B cell (primary cell): ENCODE results near the gene LAMA2. TPM values are rescaled to one million over a fixed set of nuclear protein-coding genes. Genes with fewer than 3 reads are reported as not detected.

Experiments used
- ATAC-seq: fragments of 200-7000 bp; cut with Tn5 transposase; one replicate; pipeline ENCODE4 v1.10.0; 2021; ENCODE audit warnings: low read depth, mild to moderate bottlenecking, moderate number of reproducible peaks, moderate library complexity
- CTCF ChIA-PET: fragments of 350-600 bp; sonication (Branson Sonifier 250); formaldehyde crosslinking; loops from one replicate; lab custom pipeline; 2021; ENCODE audit warnings: antibody characterized with exemption, inconsistent platforms; lab: Charles Lee
- POLR2A ChIA-PET: fragments of 350-600 bp; sonication (Branson Sonifier 250); formaldehyde crosslinking; loops from one replicate; lab custom pipeline; 2021; ENCODE audit warnings: antibody characterized with exemption; lab: Charles Lee
- DNase-seq: peaks from one replicate; pipeline ENCODE4 v3.0.0; 2013
- H2AFZ ChIP-seq: 2 replicates; pipeline ENCODE4 v1.6.1; 2012; ENCODE audit warnings: mild to moderate bottlenecking, low read depth, low read length; ENCODE audit not compliant: insufficient read depth, poor library complexity, severe bottlenecking
- H3K27ac ChIP-seq, 2 donors: 1 replicate in 1 of 2; 2 replicates in 1 of 2; pipeline ENCODE4 v1.5.1; 2012 to 2013; ENCODE audit warnings: low read length in 2 of 2, mild to moderate bottlenecking in 2 of 2, moderate library complexity in 1 of 2
- H3K27me3 ChIP-seq, 4 experiments: fragments of 200-600 bp in 1 of 4; sonication (generic) in 1 of 4; replicated peaks in 1 of 4; 1 replicate in 2 of 4; 2 replicates in 2 of 4; pipeline versions ENCODE4 v1.6.1 to v1.7.0; 2013 to 2016; ENCODE audit warnings: low read length in 3 of 4, mild to moderate bottlenecking in 2 of 4, mixed read lengths in 1 of 4, moderate library complexity in 1 of 4; ENCODE audit not compliant: insufficient read depth in 4 of 4, control insufficient read depth in 3 of 4; ENCODE audit errors: control extremely low read depth in 1 of 4
- H3K36me3 ChIP-seq, 2 experiments: replicated peaks in 1 of 2; 1 replicate in 1 of 2; 2 replicates in 1 of 2; pipeline versions ENCODE4 v1.6.1 to v1.7.1; 2013; ENCODE audit warnings: low read length in 1 of 2; ENCODE audit not compliant: insufficient read depth in 2 of 2, control insufficient read depth in 1 of 2; ENCODE audit errors: control extremely low read depth in 1 of 2, extremely low read depth in 1 of 2
- H3K4me1 ChIP-seq, 2 donors: fragments of 200-600 bp in 1 of 2; sonication (generic) in 1 of 2; 1 replicate in 1 of 2; 2 replicates in 1 of 2; pipeline versions ENCODE4 v1.5.1 to v1.6.1; 2013 to 2017; ENCODE audit warnings: low read length in 2 of 2; ENCODE audit not compliant: control insufficient read depth in 2 of 2, insufficient read depth in 2 of 2
- H3K4me2 ChIP-seq: replicated peaks from 2 replicates; pipeline ENCODE3; 2012; ENCODE audit warnings: mild to moderate bottlenecking, low read depth, low read length; ENCODE audit not compliant: poor library complexity, severe bottlenecking
- H3K4me3 ChIP-seq, 5 experiments: fragments of 200-600 bp in 1 of 5; sonication (generic) in 1 of 5; 1 replicate in 3 of 5; 2 replicates in 2 of 5; pipeline versions ENCODE4 v1.5.1 to v1.7.0; 2011 to 2016; ENCODE audit warnings: low read length in 4 of 5, mild to moderate bottlenecking in 4 of 5, low read depth in 2 of 5, control low read depth in 1 of 5, moderate library complexity in 1 of 5; ENCODE audit not compliant: insufficient read depth in 1 of 5; ENCODE audit errors: control extremely low read depth in 1 of 5, extremely low read depth in 1 of 5
- H3K79me2 ChIP-seq: fragments of 200-600 bp; sonication (generic); one replicate; pipeline ENCODE4 v1.6.0; 2016; ENCODE audit warnings: low read length; ENCODE audit not compliant: control insufficient read depth, insufficient read depth
- H3K9ac ChIP-seq: fragments of 200-600 bp; sonication (generic); 2 replicates; pipeline ENCODE4 v1.6.1; 2017; ENCODE audit warnings: mild to moderate bottlenecking, low read length, moderate library complexity
- H3K9me3 ChIP-seq, 3 donors: one replicate each; pipeline versions ENCODE4 v1.6.1 to v1.7.1; 2013; ENCODE audit warnings: low read length in 2 of 3; ENCODE audit not compliant: control insufficient read depth in 2 of 3, insufficient read depth in 1 of 3; ENCODE audit errors: control extremely low read depth in 1 of 3
- H4K20me1 ChIP-seq: 2 replicates; pipeline ENCODE4 v1.6.0; 2012; ENCODE audit warnings: mild to moderate bottlenecking, low read length; ENCODE audit not compliant: insufficient read depth, control insufficient read depth, poor library complexity, severe bottlenecking
- H3K27ac Mint-ChIP-seq: one replicate; pipeline ENCODE4 v1.8.0; 2021; ENCODE audit warnings: mixed read lengths
- H3K27me3 Mint-ChIP-seq: one replicate; pipeline ENCODE4 v1.8.0; 2021; ENCODE audit warnings: mixed read lengths
- H3K4me1 Mint-ChIP-seq: one replicate; pipeline ENCODE4 v1.8.0; 2021; ENCODE audit warnings: mixed read lengths
- H3K4me3 Mint-ChIP-seq: one replicate; pipeline ENCODE4 v1.8.0; 2021; ENCODE audit warnings: mixed read lengths
- H3K9me3 Mint-ChIP-seq: one replicate; pipeline ENCODE4 v1.8.0; 2022; ENCODE audit warnings: mixed read lengths; ENCODE audit not compliant: insufficient read depth
- EZH2 ChIP-seq: IDR thresholded peaks from 2 replicates; pipeline ENCODE4 v1.6.1; 2012; ENCODE audit warnings: borderline replicate concordance, low read depth, mild to moderate bottlenecking, moderate library complexity, low read length; ENCODE audit not compliant: insufficient read depth, poor library complexity, severe bottlenecking
- WGBS: methylation state at CpG from one replicate; pipeline ENCODE4 v1.1.5; 2013; ENCODE audit warnings: missing lambda C conversion rate; ENCODE audit not compliant: insufficient coverage; 5-methylcytosine and 5-hydroxymethylcytosine counted together
- intact Hi-C: fragments of 100-400 bp; cut with micrococcal nuclease; formaldehyde crosslinking; loops from one replicate; pipeline ENCODE4 v1.10.0; 2022
- polyA plus RNA-seq: library from polyadenylated mRNA; depleted of rRNA; stranded (reverse); fragments of >200 nt; gene quantifications from 2 replicates; pipeline ENCODE4 v1.2.3, GENCODE V29; 2012
- total RNA-seq, 2 donors: library from RNA; stranded (reverse); fragments of 120-200 nt in 1 of 2; gene quantifications; 1 replicate in 1 of 2; 2 replicates in 1 of 2; pipeline versions ENCODE4 v1.2.3 to v1.2.4, GENCODE V29; 2013 to 2022
- TF ChIP-seq, protein P1 (sequence below): fragments of 200-600 bp; IDR thresholded peaks from one replicate; pipeline ENCODE4 v1.8.0; 2022; ENCODE audit warnings: antibody characterized with exemption, mild to moderate bottlenecking

The LAMA2 gene
- total and polyA plus RNA-seq, 2 donors (not counting 1 experiment from before 2014, with no cell fraction given): 0.16 TPM; not detected in 1

DNA sequence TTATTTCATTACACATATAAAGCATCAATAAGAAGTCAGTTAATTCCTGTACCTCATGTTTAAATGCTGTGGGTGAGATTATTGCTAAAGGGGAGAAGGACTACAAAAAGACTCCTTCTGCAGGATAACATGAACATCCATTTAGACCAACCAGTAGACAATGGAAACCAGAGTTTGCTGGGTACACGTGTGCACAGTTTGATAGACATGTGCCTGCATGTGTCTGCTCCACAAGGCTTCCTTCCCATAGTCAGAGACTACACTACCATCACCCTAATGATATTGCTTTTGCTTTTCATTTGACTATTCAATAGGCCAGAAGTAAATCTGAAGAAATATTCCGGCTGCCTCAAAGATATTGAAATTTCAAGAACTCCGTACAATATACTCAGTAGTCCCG, 595.4 kb downstream of the LAMA2 start:
- no peak for TF ChIP-seq EZH2
- TF ChIP-seq, protein P1, sequence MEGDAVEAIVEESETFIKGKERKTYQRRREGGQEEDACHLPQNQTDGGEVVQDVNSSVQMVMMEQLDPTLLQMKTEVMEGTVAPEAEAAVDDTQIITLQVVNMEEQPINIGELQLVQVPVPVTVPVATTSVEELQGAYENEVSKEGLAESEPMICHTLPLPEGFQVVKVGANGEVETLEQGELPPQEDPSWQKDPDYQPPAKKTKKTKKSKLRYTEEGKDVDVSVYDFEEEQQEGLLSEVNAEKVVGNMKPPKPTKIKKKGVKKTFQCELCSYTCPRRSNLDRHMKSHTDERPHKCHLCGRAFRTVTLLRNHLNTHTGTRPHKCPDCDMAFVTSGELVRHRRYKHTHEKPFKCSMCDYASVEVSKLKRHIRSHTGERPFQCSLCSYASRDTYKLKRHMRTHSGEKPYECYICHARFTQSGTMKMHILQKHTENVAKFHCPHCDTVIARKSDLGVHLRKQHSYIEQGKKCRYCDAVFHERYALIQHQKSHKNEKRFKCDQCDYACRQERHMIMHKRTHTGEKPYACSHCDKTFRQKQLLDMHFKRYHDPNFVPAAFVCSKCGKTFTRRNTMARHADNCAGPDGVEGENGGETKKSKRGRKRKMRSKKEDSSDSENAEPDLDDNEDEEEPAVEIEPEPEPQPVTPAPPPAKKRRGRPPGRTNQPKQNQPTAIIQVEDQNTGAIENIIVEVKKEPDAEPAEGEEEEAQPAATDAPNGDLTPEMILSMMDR: no peak
- H3K9ac ChIP-seq: no peak overlapping the region
- H4K20me1 ChIP-seq: no peaks in the 10 kb centered on the region
- no peak overlapping the region for H3K27ac ChIP-seq
- ChIA-PET POLR2A (no interaction called here), CTCF (no interaction called here)
- no peaks in the 10 kb centered on the region for H3K79me2 ChIP-seq
- H3K27ac Mint-ChIP-seq: no peak overlapping the region
- DNase-seq (no peak), ATAC-seq (no peak)
- H3K27me3 ChIP-seq: no peaks in the 10 kb centered on the region
- H3K4me3 Mint-ChIP-seq: no peak overlapping the region
- no peaks in the 10 kb centered on the region for H3K4me1 Mint-ChIP-seq
- intact Hi-C loops: no loop called here
- H3K9me3 Mint-ChIP-seq: no peaks in the 10 kb centered on the region
- no peak overlapping the region for H3K4me2 ChIP-seq
- H3K4me1 ChIP-seq: no peaks in the 10 kb centered on the region
- H2AFZ ChIP-seq: no peak overlapping the region
- no CpG with 5 or more reads among the region's 4 CpGs for WGBS
- H3K36me3 ChIP-seq: no peaks in the 10 kb centered on the region
- no peaks in the 10 kb centered on the region for H3K9me3 ChIP-seq
- no peak overlapping the region for H3K4me3 ChIP-seq
- H3K27me3 Mint-ChIP-seq: peaks cover 26% of the 10 kb centered on the region

DNA sequence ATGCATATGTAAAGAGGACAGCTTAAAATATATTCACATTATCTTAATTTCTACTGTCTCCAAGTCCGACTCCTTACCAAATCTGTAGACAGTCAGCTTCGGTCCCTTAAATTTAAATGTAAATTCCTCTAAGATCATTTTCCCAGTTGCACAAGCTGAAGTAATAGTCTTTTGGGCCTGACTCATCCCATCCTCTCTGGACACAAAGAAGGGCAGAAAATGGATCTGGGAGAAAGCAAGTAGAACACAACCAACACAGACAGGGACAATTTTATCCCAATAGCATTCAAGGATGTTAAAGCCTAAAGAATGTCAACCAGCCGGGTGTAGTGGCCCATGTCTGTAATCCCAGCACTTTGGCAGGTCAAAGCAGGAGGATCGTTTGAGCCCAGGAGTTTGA, 598.8 kb downstream of the LAMA2 start:
- intact Hi-C loops: no loop called here
- ChIA-PET CTCF (no interaction called here), POLR2A (no interaction called here)
- Histone ChIP-seq H2AFZ (no peak overlapping the region), H3K9ac (no peak overlapping the region), H3K4me3 (no peak overlapping the region), H3K27me3 (no peaks in the 10 kb centered on the region), H3K9me3 (no peaks in the 10 kb centered on the region), H3K4me1 (no peaks in the 10 kb centered on the region), H4K20me1 (no peaks in the 10 kb centered on the region), H3K36me3 (no peaks in the 10 kb centered on the region), H3K79me2 (no peaks in the 10 kb centered on the region), H3K4me2 (no peak overlapping the region), H3K27ac (no peak overlapping the region)
- H3K27me3 Mint-ChIP-seq: peaks cover 23% of the 10 kb centered on the region
- no peak overlapping the region for H3K4me3 Mint-ChIP-seq
- no peaks in the 10 kb centered on the region for H3K4me1 Mint-ChIP-seq
- no peaks in the 10 kb centered on the region for H3K9me3 Mint-ChIP-seq
- 100% methylated on average over 1 of the region's 4 CpGs for WGBS
- no peak for ATAC-seq
- DNase-seq: no peak
- TF ChIP-seq, protein P1: no peak
- TF ChIP-seq EZH2: no peak
- H3K27ac Mint-ChIP-seq: no peak overlapping the region
